GM19043 (cell line): ENCODE data around the gene MROH9.
A peak's percentile ranks its signal among the peaks of the same experiment; 100 is the strongest.

ENCODE experiments used
- ATAC-seq: cut with Tn5 transposase; IDR thresholded peaks from one replicate; pipeline ENCODE4 v1.9.1; 2021; ENCODE audit warnings: low read depth; ENCODE audit not compliant: unreplicated experiment

The MROH9 gene

GRCh38 chr1:170967042-170967910, 31.9 kb downstream of the MROH9 start:
- peak; percentile 74 for ATAC-seq

GRCh38 chr1:170970256-170970655, 34.9 kb downstream of the MROH9 start:
- no peak for ATAC-seq

- no peak for ATAC-seq
These were observed 43.1 kb downstream of the MROH9 start for GRCh38 chr1:170978371-170978910.

GRCh38 chr1:170985406-170985805, 50.1 kb downstream of the MROH9 start:
- ATAC-seq, result no peak

GRCh38 chr1:170986901-170987300, 51.6 kb downstream of the MROH9 start:
- no peak for ATAC-seq

- ATAC-seq, result no peak
These were observed 52.1 kb downstream of the MROH9 start for GRCh38 chr1:170987424-170987823.

- ATAC-seq, result no peak
These were observed 57.8 kb downstream of the MROH9 start for GRCh38 chr1:170993151-170993550.

GRCh38 chr1:170993717-170994116, 58.4 kb downstream of the MROH9 start:
- ATAC-seq, result no peak

GRCh38 chr1:171014880-171015279, 79.5 kb downstream of the MROH9 start:
- ATAC-seq, result no peak

GRCh38 chr1:171017426-171017825, 82.1 kb downstream of the MROH9 start:
- ATAC-seq, result no peak

GRCh38 chr1:171019971-171020370, 84.6 kb downstream of the MROH9 start:
- no peak for ATAC-seq

GRCh38 chr1:171032822-171033702, 97.7 kb downstream of the MROH9 start:
- ATAC-seq, result no peak

GRCh38 chr1:171037626-171038025, 102.3 kb downstream of the MROH9 start:
- ATAC-seq, result no peak

GRCh38 chr1:171038284-171038683, 103.0 kb downstream of the MROH9 start:
- no peak for ATAC-seq

GRCh38 chr1:171048014-171048413, 112.7 kb downstream of the MROH9 start:
- no peak for ATAC-seq

- ATAC-seq, result no peak
These were observed 117.6 kb downstream of the MROH9 start for GRCh38 chr1:171052977-171053376.

- ATAC-seq, result no peak
These were observed 120.8 kb downstream of the MROH9 start for GRCh38 chr1:171055966-171056643.

GRCh38 chr1:171061425-171062143, 126.2 kb downstream of the MROH9 start:
- no peak for ATAC-seq

- no peak for ATAC-seq
These were observed 127.6 kb downstream of the MROH9 start for GRCh38 chr1:171062902-171063301.

GRCh38 chr1:171075041-171075440, 139.7 kb downstream of the MROH9 start:
- ATAC-seq, result no peak
